ENCODE data around the gene OTOP1. TPM values are rescaled to one million over a fixed set of nuclear protein-coding genes. Genes with fewer than 3 reads are reported as not detected.

The OTOP1 gene
- total and polyA plus RNA-seq, 2 experiments from 2014 or later: not detected

GRCh38 chr4:4248029-4248884, 21.5 kb upstream of the OTOP1 start, which contains the start of gene TMEM128 (continued):
- TF ChIP-seq ZNF462 (CRISPR knock-in tag; IDR thresholded peaks at IDR 0.05) (no peak), CREB1 (CRISPR knock-in tag; IDR thresholded peaks at IDR 0.05; ENCODE audit: low read depth) (peak; percentile 95)

GRCh38 chr4:4247696-4248028, 20.9 kb upstream of the OTOP1 start:
- peaks cover 21% of the 10 kb centered on the region for H3K36me3 Mint-ChIP-seq (ENCODE audit: low read depth)
- peak overlapping the region; percentile 97 for H3K27ac Mint-ChIP-seq
- H3F3A ChIP-seq (replicated peaks; ENCODE audit: low read depth): 0 out of 2 replicates have a peak, but pooled peaks cover 3% of the 10 kb centered on the region
- H3K79me2 ChIP-seq (replicated peaks; ENCODE audit: insufficient read depth): peaks cover 4% of the 10 kb centered on the region
- DNase-seq (ENCODE audit: low spot score): no peak
- H3K27ac ChIP-seq (ENCODE audit: low read depth): peak overlapping the region; percentile 88; the same call in 1 of the 2 replicates
- H3K9me3 Mint-ChIP-seq: no peaks in the 10 kb centered on the region
- peak overlapping the region; percentile 94 for H3K4me2 ChIP-seq
- peaks cover 11% of the 10 kb centered on the region for H3K4me1 Mint-ChIP-seq
- H3K9me2 ChIP-seq (ENCODE audit: insufficient read depth): no peaks in the 10 kb centered on the region
- peak overlapping the region; percentile 89 for H3K4me3 ChIP-seq
- H2AFZ ChIP-seq: peak overlapping the region; percentile 96
- peaks cover 3% of the 10 kb centered on the region for H3K27me3 Mint-ChIP-seq (ENCODE audit: insufficient read depth, low read depth, poor library complexity)
- peaks cover 9% of the 10 kb centered on the region; the same call in 1 of the 2 replicates for H3K27me3 ChIP-seq (ENCODE audit: insufficient read depth)
- peaks cover 3% of the 10 kb centered on the region; the same call in 1 of the 2 replicates for H3K36me3 ChIP-seq (ENCODE audit: insufficient read depth)
- H3K4me1 ChIP-seq (ENCODE audit: insufficient read depth): peaks cover 7% of the 10 kb centered on the region
- H4K20me1 ChIP-seq (replicated peaks; ENCODE audit: insufficient read depth): no peaks in the 10 kb centered on the region
- H3K4me3 Mint-ChIP-seq: peak overlapping the region; percentile 91
- ATAC-seq: no peak
- TF ChIP-seq JUNB (IDR thresholded peaks at IDR 0.05; ENCODE audit: unreplicated experiment) (no peak), REST (IDR thresholded peaks at IDR 0.05; ENCODE audit: unreplicated experiment) (no peak), ZNF331 (CRISPR knock-in tag; IDR thresholded peaks at IDR 0.05; ENCODE audit: low read depth) (no peak)
